Epithelial cell of esophagus (primary cell): Measurements from ENCODE around the gene TIMP2.
A peak's percentile ranks its signal among the peaks of the same experiment; 100 is the strongest.
"Not testable (repeated sequence)": the region's sequence is repeated elsewhere in the genome, so short reads cannot be mapped to it uniquely, and the experiment has no call there.

Experiments used
- DNase-seq: peaks from one replicate; pipeline ENCODE4 v3.0.0; 2010; ENCODE audit warnings: low read depth
- H3K4me3 ChIP-seq: 2 replicates; pipeline ENCODE4 v1.5.1; 2011; ENCODE audit warnings: mild to moderate bottlenecking, low read length, control low read depth
- TF ChIP-seq, protein P1 (sequence below): IDR thresholded peaks from 2 replicates; pipeline ENCODE4 v1.5.1; 2011; ENCODE audit warnings: low read depth, mild to moderate bottlenecking, low read length, control low read depth, inconsistent platforms; ENCODE audit not compliant: insufficient read depth; ENCODE audit errors: missing control alignments

The TIMP2 gene

DNA sequence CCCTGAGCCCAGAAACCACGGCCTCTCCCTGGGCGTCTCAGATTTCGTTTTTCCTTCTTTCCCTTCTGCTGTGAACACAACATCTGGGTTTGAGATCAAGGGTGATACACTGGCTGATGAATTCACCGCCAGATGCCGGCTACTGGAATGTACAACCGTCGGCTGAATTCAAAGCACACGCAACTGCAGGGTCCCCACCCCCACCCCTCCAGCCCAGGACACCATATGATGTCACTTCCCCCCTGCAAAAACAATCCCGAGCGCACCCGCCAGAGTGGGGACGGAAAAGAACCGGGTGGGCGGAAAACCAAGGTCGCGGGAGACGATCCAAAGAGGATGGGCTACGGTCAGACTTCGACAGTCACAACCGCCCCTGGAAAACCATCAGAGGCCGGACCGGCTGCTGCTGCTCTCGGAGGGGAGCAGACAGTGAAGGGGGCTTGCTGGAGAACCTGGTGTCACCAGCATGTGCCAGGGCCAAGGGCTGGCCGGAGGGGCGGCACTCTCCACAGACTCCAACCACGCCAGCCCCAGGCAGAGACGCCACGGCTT is 45.5 kb downstream of the TIMP2 start:
- H3K4me3 ChIP-seq = no peak overlapping the region
- no peak for DNase-seq
- TF ChIP-seq, protein P1, sequence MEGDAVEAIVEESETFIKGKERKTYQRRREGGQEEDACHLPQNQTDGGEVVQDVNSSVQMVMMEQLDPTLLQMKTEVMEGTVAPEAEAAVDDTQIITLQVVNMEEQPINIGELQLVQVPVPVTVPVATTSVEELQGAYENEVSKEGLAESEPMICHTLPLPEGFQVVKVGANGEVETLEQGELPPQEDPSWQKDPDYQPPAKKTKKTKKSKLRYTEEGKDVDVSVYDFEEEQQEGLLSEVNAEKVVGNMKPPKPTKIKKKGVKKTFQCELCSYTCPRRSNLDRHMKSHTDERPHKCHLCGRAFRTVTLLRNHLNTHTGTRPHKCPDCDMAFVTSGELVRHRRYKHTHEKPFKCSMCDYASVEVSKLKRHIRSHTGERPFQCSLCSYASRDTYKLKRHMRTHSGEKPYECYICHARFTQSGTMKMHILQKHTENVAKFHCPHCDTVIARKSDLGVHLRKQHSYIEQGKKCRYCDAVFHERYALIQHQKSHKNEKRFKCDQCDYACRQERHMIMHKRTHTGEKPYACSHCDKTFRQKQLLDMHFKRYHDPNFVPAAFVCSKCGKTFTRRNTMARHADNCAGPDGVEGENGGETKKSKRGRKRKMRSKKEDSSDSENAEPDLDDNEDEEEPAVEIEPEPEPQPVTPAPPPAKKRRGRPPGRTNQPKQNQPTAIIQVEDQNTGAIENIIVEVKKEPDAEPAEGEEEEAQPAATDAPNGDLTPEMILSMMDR = no peak

DNA sequence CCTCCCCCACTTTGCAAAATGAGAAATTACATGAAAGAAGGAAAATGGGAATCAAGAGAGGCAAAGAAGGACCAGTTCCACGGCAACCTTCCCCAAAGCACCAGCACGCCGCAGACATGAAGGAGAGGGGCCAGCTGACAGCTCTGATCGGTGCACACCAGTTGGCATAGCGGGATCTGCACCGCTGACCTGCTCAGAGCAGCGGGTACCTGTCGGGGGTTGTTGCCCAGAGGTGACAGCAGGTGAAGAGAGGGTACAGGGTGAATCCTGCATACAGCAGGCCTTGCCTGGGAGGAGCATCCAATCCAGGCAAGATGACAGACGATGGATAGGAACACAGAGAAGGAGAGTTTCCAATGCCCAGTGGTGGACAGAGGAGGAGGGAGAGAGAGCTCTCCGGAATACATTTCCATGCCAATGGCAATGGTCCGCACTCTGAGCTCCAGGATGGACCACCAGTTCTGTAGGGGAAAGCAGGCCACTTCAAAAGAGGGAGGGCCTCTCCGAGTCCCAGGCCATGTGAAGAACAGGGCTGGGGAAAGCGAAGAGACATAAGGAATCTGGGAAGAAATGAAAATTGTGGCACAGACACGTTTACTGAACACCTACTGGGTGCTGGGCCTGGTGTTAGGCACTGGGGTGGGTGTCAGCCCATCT is 46.2 kb downstream of the TIMP2 start:
- TF ChIP-seq, protein P1 = no peak
- no peak overlapping the region for H3K4me3 ChIP-seq
- DNase-seq = no peak

GRCh38 chr17:78878261-78878660 is 46.9 kb downstream of the TIMP2 start:
- no peak for DNase-seq
- H3K4me3 ChIP-seq = no peak overlapping the region
- TF ChIP-seq, protein P1 = no peak

- H3K4me3 ChIP-seq, DNase-seq: not testable (repeated sequence)
Measured at GRCh38 chr17:78876954-78877517, 48.2 kb downstream of the TIMP2 start.

DNA sequence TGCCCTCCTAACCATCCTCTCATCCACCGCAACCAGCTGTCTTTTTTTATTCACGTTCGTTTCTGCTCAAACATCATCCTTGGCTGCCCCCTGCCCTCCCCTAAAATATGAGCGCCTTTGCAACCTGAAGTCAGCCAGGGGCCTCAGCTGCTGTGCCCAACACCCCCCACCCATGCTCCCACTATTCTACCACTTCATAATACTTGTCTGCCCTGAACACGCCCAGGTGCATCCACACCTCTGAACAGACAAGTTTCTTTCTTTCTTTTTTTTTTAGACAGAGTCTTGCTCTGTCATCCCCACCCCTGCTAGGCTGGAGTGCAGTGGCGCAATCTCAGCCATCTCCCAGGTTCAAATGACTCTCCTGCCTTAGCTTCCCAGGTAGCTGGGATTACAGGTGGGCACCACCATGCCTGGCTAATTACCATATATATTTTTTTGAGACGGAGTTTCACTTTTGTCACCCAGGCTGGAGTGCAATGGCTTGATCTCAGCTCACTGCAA is 49.0 kb downstream of the TIMP2 start:
- peak; percentile 56 for DNase-seq
- H3K4me3 ChIP-seq = no peak overlapping the region
- TF ChIP-seq, protein P1 = no peak

DNA sequence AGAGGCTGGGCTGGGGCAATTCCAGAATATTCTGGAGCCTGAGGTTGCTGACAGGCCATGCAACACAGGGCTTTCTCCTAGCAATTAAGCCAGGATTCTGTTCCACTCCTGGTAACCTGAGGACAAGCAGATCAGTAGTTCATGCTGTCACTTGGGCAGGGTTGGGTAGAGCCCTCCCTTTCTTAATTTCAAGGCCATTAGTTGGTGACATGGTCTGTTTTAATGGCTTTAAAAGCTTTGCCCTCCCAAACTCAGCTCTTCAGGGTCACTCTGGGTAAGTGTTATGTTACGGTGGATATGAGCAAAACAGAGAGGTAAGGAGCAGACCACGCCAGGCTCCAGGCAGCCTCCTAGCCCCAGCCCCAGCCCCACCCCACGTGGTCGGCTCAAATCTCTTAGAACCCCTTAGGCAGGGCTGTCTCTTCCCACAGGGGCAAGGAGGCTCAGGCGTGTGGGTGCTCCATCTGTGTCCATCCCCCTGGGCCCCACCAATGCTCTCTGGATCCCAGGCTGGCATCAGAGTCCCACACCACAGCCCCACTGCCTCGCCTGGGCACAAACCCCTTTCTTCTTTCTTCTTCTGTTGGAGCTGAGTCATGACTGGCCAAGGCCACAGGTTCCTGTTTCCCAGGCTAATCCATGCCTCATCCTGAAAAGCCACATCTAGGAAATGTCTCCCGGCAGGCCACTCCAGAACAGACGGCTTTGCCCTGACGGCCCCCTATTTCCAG is 49.7 kb downstream of the TIMP2 start:
- TF ChIP-seq, protein P1 = no peak
- DNase-seq = peak; percentile 45
- no peak overlapping the region for H3K4me3 ChIP-seq
